Neural cell (in vitro differentiated cells): ENCODE results near the gene ADAMTS17.

Experiments used
- CTCF ChIP-seq: fragments of 450-650 bp; IDR thresholded peaks from 2 replicates; pipeline ENCODE4 v1.5.1; 2014; ENCODE audit warnings: antibody characterized with exemption, mild to moderate bottlenecking, moderate library complexity; ENCODE audit not compliant: poor library complexity, severe bottlenecking
- EZH2 ChIP-seq: fragments of 200-600, 300-800 bp; shearing (Covaris generic), sonication (generic); IDR thresholded peaks from 2 replicates; pipeline ENCODE4 v1.6.1; 2014; ENCODE audit warnings: antibody characterized with exemption, low read length, borderline replicate concordance, mild to moderate bottlenecking; ENCODE audit not compliant: insufficient read depth, poor library complexity, severe bottlenecking
- RAD21 ChIP-seq: fragments of 450-650 bp; conservative IDR thresholded peaks from 2 replicates; pipeline ENCODE4 v1.6.1; 2014; ENCODE audit warnings: antibody characterized with exemption, mild to moderate bottlenecking, moderate library complexity

GRCh38 chr15:100166313-100166712, 175.5 kb downstream of the ADAMTS17 start:
- TF ChIP-seq RAD21 (no peak), CTCF (no peak), EZH2 (no peak)
